Karpas-422 (cell line): ENCODE results near the gene ART4. TPM values are rescaled to one million over a fixed set of nuclear protein-coding genes. Genes with fewer than 3 reads are reported as not detected.

Source experiments
- DNase-seq: peaks from one replicate; pipeline ENCODE4 v3.0.0-alpha.2; 2015
- H2AFZ ChIP-seq: fragments of 200-600 bp; sonication (generic); 2 replicates; pipeline ENCODE4 v1.6.1; 2014; ENCODE audit warnings: antibody characterized with exemption, low read length, mixed read lengths
- H3K27ac ChIP-seq: fragments of 200-600 bp; sonication (generic); 2 replicates; pipeline ENCODE4 v1.5.1; 2014; ENCODE audit warnings: mild to moderate bottlenecking, low read length, moderate library complexity
- H3K27me3 ChIP-seq: fragments of 200-600 bp; sonication (generic); 2 replicates; pipeline ENCODE4 v1.6.1; 2014; ENCODE audit warnings: low read length, mixed read lengths
- H3K36me3 ChIP-seq: fragments of 200-600 bp; sonication (generic); 2 replicates; pipeline ENCODE4 v1.6.1; 2014; ENCODE audit warnings: low read length, mixed read lengths; ENCODE audit not compliant: insufficient read depth
- H3K4me1 ChIP-seq: fragments of 200-600 bp; sonication (generic); 2 replicates; pipeline ENCODE4 v1.6.1; 2014; ENCODE audit warnings: mild to moderate bottlenecking, low read length, mixed read lengths
- H3K4me2 ChIP-seq: fragments of 200-600 bp; sonication (generic); 2 replicates; pipeline ENCODE4 v1.6.1; 2014; ENCODE audit warnings: low read length, low read depth, mild to moderate bottlenecking; ENCODE audit not compliant: poor library complexity, severe bottlenecking
- H3K4me3 ChIP-seq: fragments of 200-600 bp; sonication (generic); 2 replicates; pipeline ENCODE4 v1.5.1; 2014; ENCODE audit warnings: mild to moderate bottlenecking, antibody characterized with exemption, low read length, mixed read lengths
- H3K79me2 ChIP-seq: fragments of 200-600 bp; sonication (generic); 2 replicates; pipeline ENCODE4 v1.6.1; 2014; ENCODE audit warnings: mild to moderate bottlenecking, low read length, mixed read lengths
- H3K9ac ChIP-seq: fragments of 200-600 bp; sonication (generic); 2 replicates; pipeline ENCODE4 v1.6.0; 2014; ENCODE audit warnings: low read length
- H3K9me2 ChIP-seq: fragments of 200-600 bp; sonication (generic), shearing (Covaris generic); replicated peaks from 2 replicates; pipeline ENCODE4 v1.6.0; 2014; ENCODE audit warnings: mild to moderate bottlenecking, low read length, moderate library complexity; ENCODE audit not compliant: insufficient read depth
- H3K9me3 ChIP-seq: fragments of 300-700, 200-600 bp; sonication (generic); 2 replicates; pipeline ENCODE4 v1.6.1; 2014; ENCODE audit warnings: low read length, mixed read lengths
- H4K20me1 ChIP-seq: fragments of 200-600 bp; sonication (generic); 2 replicates; pipeline ENCODE4 v1.6.1; 2014; ENCODE audit warnings: mild to moderate bottlenecking, antibody characterized with exemption, low read length, low read depth; ENCODE audit not compliant: insufficient read depth
- total RNA-seq: library from RNA; depleted of rRNA; stranded (reverse); fragments of >200 nt; shearing (Covaris generic); gene quantifications from 2 replicates; pipeline ENCODE4 v1.2.3, GENCODE V29; 2014; ENCODE audit warnings: low replicate concordance

The ART4 gene
- total RNA-seq, 1 experiment from 2014 or later = not detected

GRCh38 chr12:14836336-14837210 lies 6.8 kb downstream of the ART4 start:
- no peaks in the 10 kb centered on the region for H3K27me3 ChIP-seq
- H3K9ac ChIP-seq = no peak overlapping the region
- no peaks in the 10 kb centered on the region for H3K9me3 ChIP-seq
- H3K79me2 ChIP-seq = no peaks in the 10 kb centered on the region
- H3K4me2 ChIP-seq = no peak overlapping the region
- no peaks in the 10 kb centered on the region for H3K4me1 ChIP-seq
- no peak overlapping the region for H2AFZ ChIP-seq
- H3K27ac ChIP-seq = no peak overlapping the region
- H4K20me1 ChIP-seq = no peaks in the 10 kb centered on the region
- H3K9me2 ChIP-seq = no peaks in the 10 kb centered on the region
- H3K36me3 ChIP-seq = no peaks in the 10 kb centered on the region
- DNase-seq = no peak
- no peak overlapping the region for H3K4me3 ChIP-seq

GRCh38 chr12:14834509-14834908 lies 8.8 kb downstream of the ART4 start:
- Histone ChIP-seq H3K27ac (no peak overlapping the region), H3K9me3 (no peaks in the 10 kb centered on the region), H3K36me3 (no peaks in the 10 kb centered on the region), H2AFZ (no peak overlapping the region), H4K20me1 (no peaks in the 10 kb centered on the region), H3K27me3 (no peaks in the 10 kb centered on the region), H3K9me2 (no peaks in the 10 kb centered on the region), H3K4me2 (no peak overlapping the region), H3K9ac (no peak overlapping the region), H3K79me2 (no peaks in the 10 kb centered on the region), H3K4me1 (no peaks in the 10 kb centered on the region), H3K4me3 (no peak overlapping the region)
- DNase-seq = no peak

DNA sequence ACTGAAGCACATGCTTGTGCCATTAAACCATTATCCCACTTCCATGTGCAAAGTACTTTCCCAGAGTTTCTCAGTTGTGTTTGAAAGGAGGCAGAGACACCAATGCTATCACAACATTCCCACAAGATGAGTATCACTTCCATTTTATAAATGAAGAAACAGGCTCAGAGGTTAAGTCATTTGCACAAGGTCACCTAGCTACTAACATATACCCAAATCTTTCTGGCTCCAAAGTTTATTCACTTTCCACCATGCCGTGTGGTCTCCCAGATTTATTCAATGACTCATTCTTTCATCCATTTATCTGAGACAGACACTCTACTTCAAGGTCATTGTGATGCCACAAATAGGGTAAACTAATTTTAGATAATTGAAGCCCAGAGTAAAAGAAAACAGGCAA lies 9.4 kb downstream of the ART4 start:
- Histone ChIP-seq H3K9me3 (no peaks in the 10 kb centered on the region), H3K4me2 (no peak overlapping the region), H3K27me3 (no peaks in the 10 kb centered on the region), H4K20me1 (no peaks in the 10 kb centered on the region), H3K9ac (no peak overlapping the region), H3K9me2 (no peaks in the 10 kb centered on the region), H3K27ac (no peak overlapping the region), H3K4me3 (no peak overlapping the region), H3K4me1 (no peaks in the 10 kb centered on the region), H2AFZ (no peak overlapping the region), H3K79me2 (no peaks in the 10 kb centered on the region), H3K36me3 (no peaks in the 10 kb centered on the region)
- DNase-seq = no peak

DNA sequence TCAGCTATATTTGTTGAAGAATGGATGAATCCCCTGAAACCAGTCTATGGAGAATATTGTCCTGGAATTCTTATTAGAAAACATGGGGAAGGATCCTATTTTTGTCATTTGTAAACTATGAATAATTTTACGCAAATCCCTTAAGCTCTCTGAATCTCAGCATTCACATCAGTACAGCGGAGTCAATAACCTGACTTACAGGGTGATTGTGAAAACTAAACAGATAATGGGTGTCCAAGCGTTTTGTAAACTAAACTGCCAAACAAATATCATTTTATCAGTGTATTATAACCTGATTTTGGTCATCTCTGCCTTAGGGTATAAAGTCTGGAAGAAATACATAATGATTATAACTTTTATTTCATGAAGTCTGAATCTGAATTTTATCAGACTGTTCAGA lies 10.0 kb downstream of the ART4 start:
- Histone ChIP-seq H3K9me2 (no peaks in the 10 kb centered on the region), H4K20me1 (no peaks in the 10 kb centered on the region), H3K27me3 (no peaks in the 10 kb centered on the region), H2AFZ (no peak overlapping the region), H3K9me3 (no peaks in the 10 kb centered on the region), H3K36me3 (no peaks in the 10 kb centered on the region), H3K27ac (no peak overlapping the region), H3K4me2 (no peak overlapping the region), H3K4me3 (no peak overlapping the region), H3K9ac (no peak overlapping the region), H3K4me1 (no peaks in the 10 kb centered on the region), H3K79me2 (no peaks in the 10 kb centered on the region)
- DNase-seq = no peak

- Histone ChIP-seq H2AFZ (no peak overlapping the region), H3K79me2 (no peaks in the 10 kb centered on the region), H4K20me1 (no peaks in the 10 kb centered on the region), H3K27ac (no peak overlapping the region), H3K9ac (no peak overlapping the region), H3K4me3 (no peak overlapping the region), H3K9me2 (no peaks in the 10 kb centered on the region), H3K4me1 (no peaks in the 10 kb centered on the region), H3K27me3 (no peaks in the 10 kb centered on the region), H3K4me2 (no peak overlapping the region), H3K9me3 (no peaks in the 10 kb centered on the region), H3K36me3 (no peaks in the 10 kb centered on the region)
- peak; percentile 80 for DNase-seq
Observed at GRCh38 chr12:14828892-14829291, 14.4 kb downstream of the ART4 start.

GRCh38 chr12:14827043-14827442 lies 16.3 kb downstream of the ART4 start:
- no peak overlapping the region for H3K27ac ChIP-seq
- no peaks in the 10 kb centered on the region for H4K20me1 ChIP-seq
- H3K9me3 ChIP-seq = no peaks in the 10 kb centered on the region
- H3K9ac ChIP-seq = no peak overlapping the region
- H3K36me3 ChIP-seq = no peaks in the 10 kb centered on the region
- no peak overlapping the region for H2AFZ ChIP-seq
- H3K9me2 ChIP-seq = no peaks in the 10 kb centered on the region
- H3K4me2 ChIP-seq = no peak overlapping the region
- no peak for DNase-seq
- no peak overlapping the region for H3K4me3 ChIP-seq
- no peaks in the 10 kb centered on the region for H3K27me3 ChIP-seq
- H3K79me2 ChIP-seq = no peaks in the 10 kb centered on the region
- H3K4me1 ChIP-seq = no peaks in the 10 kb centered on the region

DNA sequence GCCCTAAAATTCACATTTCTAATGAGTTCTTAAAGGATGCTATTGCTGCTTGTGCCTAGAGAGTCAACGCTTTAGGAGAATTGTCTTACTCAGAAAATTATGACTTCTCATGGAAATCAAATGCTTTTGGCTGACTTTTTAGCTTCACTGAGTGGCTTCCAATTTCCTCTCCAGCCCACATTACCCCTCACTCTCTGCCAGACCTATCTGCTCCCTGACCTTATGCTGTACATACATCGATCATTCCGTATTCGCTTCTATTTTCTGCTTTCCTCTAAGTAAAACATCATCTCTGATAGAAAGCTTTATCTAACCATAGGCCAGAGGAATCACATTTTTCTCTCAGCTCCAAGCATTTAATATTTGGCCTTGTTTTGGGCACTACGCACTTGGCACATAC lies 16.8 kb downstream of the ART4 start:
- Histone ChIP-seq H3K4me3 (no peak overlapping the region), H2AFZ (no peak overlapping the region), H4K20me1 (no peaks in the 10 kb centered on the region), H3K9me2 (no peaks in the 10 kb centered on the region), H3K9me3 (no peaks in the 10 kb centered on the region), H3K79me2 (no peaks in the 10 kb centered on the region), H3K4me1 (no peaks in the 10 kb centered on the region), H3K36me3 (no peaks in the 10 kb centered on the region), H3K9ac (no peak overlapping the region), H3K27ac (no peak overlapping the region), H3K4me2 (no peak overlapping the region), H3K27me3 (no peaks in the 10 kb centered on the region)
- no peak for DNase-seq

GRCh38 chr12:14825256-14825655 lies 18.1 kb downstream of the ART4 start:
- no peak for DNase-seq

More at GRCh38 chr12:14825256-14825655, 18.1 kb downstream of the ART4 start:
- H2AFZ ChIP-seq = no peak overlapping the region
- no peaks in the 10 kb centered on the region for H3K27me3 ChIP-seq
- no peak overlapping the region for H3K9ac ChIP-seq
- H3K27ac ChIP-seq = no peak overlapping the region
- no peaks in the 10 kb centered on the region for H3K79me2 ChIP-seq
- no peaks in the 10 kb centered on the region for H3K4me1 ChIP-seq
- H3K9me2 ChIP-seq = no peaks in the 10 kb centered on the region
- H3K4me3 ChIP-seq = no peak overlapping the region
- H4K20me1 ChIP-seq = no peaks in the 10 kb centered on the region
- no peaks in the 10 kb centered on the region for H3K36me3 ChIP-seq
- H3K4me2 ChIP-seq = no peak overlapping the region
- H3K9me3 ChIP-seq = no peaks in the 10 kb centered on the region
